HG02981 (cell line): ENCODE measurements around the gene VPS35L.
"Not testable (repeated sequence)": the region's sequence is repeated elsewhere in the genome, so short reads cannot be mapped to it uniquely, and the experiment has no call there.

ENCODE experiments used
- ATAC-seq: cut with Tn5 transposase; IDR thresholded peaks from one replicate; pipeline ENCODE4 v1.9.1; 2021; ENCODE audit warnings: mild to moderate bottlenecking, moderate library complexity; ENCODE audit not compliant: unreplicated experiment

VPS35L gene

GRCh38 chr16:19645557-19645981 is 90.1 kb downstream of the VPS35L start:
- no peak for ATAC-seq

- ATAC-seq: no peak
Measured at GRCh38 chr16:19649980-19650379, 94.5 kb downstream of the VPS35L start.

GRCh38 chr16:19654147-19654546 is 98.6 kb downstream of the VPS35L start:
- no peak for ATAC-seq

DNA sequence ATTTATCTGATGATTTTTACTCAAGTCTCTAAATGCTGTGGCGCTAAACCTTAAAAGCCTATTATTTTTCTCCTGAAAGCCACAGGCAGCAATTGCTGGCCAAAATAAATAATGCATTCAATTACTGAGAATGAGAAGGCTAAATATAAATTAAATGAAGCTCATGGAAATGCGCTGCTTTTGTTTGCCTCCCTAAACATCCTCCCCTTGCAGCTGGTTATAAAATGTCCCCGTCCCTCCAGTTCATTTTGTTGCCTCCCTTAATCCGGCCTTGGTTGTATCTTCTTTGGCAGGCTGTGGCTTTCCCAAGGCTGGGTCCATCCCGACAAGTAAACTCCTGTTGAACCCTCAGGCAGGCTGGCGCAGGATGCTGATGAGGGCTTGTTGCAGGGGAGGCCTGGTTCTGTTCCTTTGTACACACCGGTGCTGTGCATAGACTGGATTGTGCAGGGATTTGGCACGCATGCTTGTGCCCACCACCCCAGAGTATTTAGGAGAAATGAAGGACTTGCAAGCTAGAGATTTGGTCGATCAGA is 99.8 kb downstream of the VPS35L start:
- no peak for ATAC-seq

- no peak for ATAC-seq
Measured at GRCh38 chr16:19657831-19658230, 102.3 kb downstream of the VPS35L start.

GRCh38 chr16:19659554-19659953 is 104.1 kb downstream of the VPS35L start:
- no peak for ATAC-seq

GRCh38 chr16:19660432-19660831 is 104.9 kb downstream of the VPS35L start:
- ATAC-seq: no peak

- ATAC-seq: no peak
Measured at GRCh38 chr16:19662351-19662750, 106.8 kb downstream of the VPS35L start.

GRCh38 chr16:19664166-19664565 is 108.7 kb downstream of the VPS35L start:
- no peak for ATAC-seq

GRCh38 chr16:19665313-19665712 is 109.8 kb downstream of the VPS35L start:
- not testable (repeated sequence) for ATAC-seq

DNA sequence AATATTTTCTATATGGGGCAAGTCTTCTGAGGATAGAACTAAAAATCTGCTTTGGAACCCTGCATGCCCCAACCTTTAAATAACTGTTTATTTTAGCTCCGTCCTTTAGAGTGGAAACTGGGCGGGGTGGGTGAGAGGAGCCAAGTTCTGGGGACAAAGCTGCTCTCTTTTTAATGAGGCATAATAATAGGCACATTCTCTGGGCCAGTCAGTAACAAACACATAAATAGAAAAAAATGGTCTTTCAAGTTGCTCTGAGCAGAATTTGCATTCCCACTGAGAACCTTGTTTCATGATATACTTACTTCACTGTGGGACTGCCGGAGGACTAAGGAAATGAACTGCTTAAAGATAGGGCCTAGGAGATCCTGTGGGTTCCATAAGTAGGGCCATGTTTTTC is 111.0 kb downstream of the VPS35L start:
- no peak for ATAC-seq

GRCh38 chr16:19672378-19672777 is 116.9 kb downstream of the VPS35L start:
- no peak for ATAC-seq

DNA sequence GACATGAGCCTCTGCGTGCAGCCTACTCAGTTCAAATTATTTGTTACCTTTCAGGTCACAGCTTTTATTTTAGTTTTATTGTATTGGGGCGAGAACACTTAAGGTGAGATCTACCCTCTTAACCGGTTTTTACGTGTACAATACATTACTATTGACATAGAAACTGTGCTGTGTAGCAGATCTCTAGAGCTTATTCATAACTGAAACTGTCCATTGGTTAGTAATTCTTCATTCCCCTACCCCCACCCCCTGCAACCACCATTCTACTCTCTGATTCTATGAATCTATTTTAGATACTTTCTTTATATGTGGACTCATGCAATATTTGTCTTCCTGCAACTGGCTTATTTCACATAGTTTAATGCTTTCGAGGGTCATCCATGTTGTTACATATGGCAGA is 119.0 kb downstream of the VPS35L start:
- ATAC-seq: no peak

DNA sequence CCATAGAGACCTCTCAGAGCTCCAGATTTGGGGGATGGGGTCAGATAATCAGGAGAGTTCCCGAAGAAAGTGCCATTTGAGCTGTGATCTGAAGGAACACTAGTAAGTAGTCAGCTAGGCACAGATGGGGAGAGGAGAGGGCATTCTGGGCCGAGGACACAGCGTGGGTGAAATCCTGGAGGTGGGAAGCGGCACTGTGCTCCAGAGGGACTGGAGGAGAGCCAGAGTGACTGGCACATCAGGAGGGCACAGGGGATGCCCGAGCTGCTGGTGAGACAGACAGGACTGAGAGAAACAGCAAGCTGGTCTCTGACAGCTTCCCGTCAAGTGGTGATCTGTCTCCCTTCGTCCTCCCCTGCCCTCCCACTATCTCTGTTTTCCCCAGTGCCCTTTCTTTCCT is 121.9 kb downstream of the VPS35L start:
- ATAC-seq: no peak

- ATAC-seq: no peak
Measured at GRCh38 chr16:19678804-19679203, 123.3 kb downstream of the VPS35L start.

DNA sequence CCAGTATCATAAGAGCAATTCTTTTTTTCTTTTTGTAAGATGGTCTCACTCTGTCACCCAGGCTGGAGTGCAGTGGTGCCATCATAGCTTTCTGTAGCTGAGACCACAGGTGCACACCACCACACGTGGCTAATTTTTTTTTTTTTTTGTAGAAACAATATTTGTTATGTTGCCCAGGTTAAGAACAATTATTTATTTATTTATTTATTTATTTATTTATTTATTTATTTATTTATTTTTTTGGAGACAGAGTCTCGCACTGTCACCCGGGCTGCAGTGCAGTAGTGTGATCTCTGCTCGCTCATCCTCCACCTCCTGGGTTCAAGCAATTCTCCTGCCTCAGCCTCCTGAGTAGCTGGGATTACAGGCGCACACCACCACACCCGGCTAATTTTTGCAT is 123.8 kb downstream of the VPS35L start:
- not testable (repeated sequence) for ATAC-seq

GRCh38 chr16:19680881-19681340 is 125.4 kb downstream of the VPS35L start:
- ATAC-seq: no peak

DNA sequence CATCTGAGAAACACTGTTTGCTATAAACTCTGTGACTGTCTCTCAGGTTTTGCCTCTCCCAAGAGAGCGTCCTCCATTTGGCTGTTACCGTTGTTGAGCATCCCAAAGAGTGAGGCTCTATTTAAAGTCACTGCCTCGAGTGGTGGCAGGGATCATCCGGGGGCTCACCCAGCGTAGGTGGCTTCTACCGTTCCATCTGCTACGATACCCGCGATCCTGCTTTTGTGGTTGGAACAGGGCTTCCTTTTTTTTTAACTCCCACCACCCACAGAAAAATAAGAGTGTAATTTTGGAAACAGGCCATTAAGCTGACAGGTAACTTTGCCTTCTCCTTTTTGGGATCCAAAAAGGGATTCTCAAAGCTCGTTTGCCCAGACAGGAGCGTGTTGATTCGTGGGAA is 126.1 kb downstream of the VPS35L start:
- ATAC-seq: no peak

DNA sequence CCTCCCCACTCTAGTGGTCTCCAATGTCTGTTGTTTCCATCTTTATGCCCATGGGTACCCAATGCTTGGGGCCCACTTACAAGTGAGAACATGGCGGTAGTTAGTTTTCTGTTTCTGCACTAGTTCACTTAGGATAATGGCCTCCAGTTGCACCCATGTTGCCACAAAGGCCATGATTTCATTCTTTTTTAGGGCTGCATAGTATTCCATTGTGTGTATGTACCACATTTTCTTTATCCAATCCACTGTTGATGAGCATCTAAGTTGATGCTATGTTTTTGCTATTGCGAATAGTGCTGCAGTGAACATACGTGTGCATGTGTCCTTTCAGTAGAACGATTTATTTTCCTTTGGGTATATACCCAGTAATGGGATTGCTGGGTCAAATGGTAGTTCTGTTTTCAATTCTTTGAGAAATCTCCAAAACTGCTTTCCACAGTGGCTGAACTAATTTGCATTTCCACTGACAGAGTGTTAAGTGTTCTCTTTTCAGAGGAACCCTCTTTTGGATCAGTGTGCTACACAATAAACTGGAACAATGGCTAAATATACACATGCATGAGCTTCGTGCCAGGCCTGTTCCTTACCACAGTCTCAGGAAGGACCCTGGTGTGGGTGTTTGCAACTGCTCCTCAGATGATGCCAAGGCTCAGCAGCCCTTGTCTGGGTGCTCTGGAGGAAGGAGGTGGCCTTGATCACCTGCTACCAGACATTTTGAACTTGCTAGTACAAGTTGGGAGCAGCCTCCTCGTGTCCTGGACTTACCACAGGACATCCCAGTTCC is 128.1 kb downstream of the VPS35L start:
- ATAC-seq: no peak

DNA sequence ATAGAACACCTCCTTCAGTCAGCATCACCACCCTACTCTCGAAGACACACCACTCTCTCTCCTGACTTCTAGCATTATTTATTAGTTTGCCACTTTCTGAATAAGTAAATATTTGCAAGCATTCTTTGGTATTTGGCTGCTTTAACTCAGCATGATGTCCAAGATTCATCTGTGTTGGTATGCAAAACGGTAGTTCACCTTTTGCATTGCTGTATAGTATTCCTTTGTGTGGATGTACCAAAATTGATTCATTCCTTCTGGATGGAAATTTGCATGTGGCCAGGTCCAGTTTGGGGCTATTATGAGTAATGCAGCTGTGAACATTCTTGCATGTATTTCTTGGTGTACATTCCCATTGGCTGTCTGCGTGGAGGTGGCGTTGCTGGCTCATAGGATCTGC is 129.7 kb downstream of the VPS35L start:
- ATAC-seq: no peak

DNA sequence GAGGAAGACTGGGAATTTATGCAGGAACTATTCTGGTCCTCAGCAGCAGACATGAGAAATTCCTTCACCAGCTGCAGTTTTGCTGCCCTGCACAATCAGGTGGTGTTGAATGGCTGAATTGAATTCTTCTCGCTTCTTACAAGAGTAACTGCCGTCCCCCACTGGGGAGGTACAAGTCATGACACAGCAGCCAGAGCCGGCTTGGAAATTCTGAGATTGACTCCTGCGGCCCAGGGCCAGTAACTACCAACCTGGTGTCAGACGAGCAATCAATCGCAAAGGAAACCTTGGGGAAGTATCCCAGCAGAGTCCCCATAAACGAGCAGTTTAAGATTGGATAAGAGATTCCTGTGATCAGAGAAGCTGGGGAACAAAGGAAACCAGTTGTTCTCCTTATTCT is 131.8 kb downstream of the VPS35L start:
- ATAC-seq: no peak

DNA sequence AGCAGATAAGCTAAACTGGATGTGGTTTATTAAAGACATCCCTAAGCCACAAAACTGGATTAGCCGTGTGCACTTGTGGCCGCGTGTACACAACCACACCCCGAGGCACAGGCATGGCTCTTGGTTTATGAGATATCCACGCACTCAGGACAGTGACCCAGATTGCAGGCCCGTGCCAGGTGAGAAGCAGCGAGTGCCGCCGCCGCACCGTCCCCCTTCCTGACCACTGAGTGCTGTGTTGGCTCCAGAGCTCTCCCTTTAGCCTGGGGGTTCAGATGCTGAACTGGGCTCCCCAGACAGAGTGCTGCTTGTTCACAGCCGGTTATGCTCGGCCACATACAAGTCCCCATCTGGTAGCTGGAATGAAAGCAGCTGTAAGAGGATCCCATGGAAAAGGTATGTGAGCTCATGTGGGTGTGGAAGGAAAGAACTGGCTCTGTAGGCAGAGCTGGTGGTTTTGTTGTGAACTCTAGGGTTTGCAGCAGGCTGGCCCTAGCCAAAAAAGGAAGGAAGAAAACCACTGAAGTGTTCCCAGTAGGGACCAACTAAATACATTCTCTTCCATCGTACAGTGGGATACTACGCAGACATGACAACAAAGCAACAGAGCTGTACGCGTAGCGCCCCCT is 133.0 kb downstream of the VPS35L start:
- no peak for ATAC-seq
